H1 (cell line): ENCODE measurements around the gene LTBR. TPM values are rescaled to one million over a fixed set of nuclear protein-coding genes. Genes with fewer than 3 reads are reported as not detected.

Experiments used
- ASH2L ChIP-seq: fragments of 200-600, 300-600 bp; sonication (generic); IDR thresholded peaks from one replicate; pipeline ENCODE4 v1.7.1; 2017; ENCODE audit warnings: low read length
- KDM1A ChIP-seq: fragments of 200-600, 300-600 bp; sonication (generic); IDR thresholded peaks from 2 replicates; pipeline ENCODE4 v1.7.1; 2016; ENCODE audit warnings: mild to moderate bottlenecking, low read length, borderline replicate concordance
- RAD21 ChIP-seq, 2 experiments: IDR thresholded peaks in 1 of 2; conservative IDR thresholded peaks in 1 of 2; 2 replicates each; pipeline ENCODE4 v1.6.1; 2011; ENCODE audit warnings: low read depth in 2 of 2, low read length in 2 of 2, improper control_type of control experiment in 1 of 2, inconsistent platforms in 1 of 2, mild to moderate bottlenecking in 1 of 2, moderate library complexity in 1 of 2
- SRF ChIP-seq: IDR thresholded peaks from 2 replicates; pipeline ENCODE4 v1.6.1; 2011; ENCODE audit warnings: mild to moderate bottlenecking, low read depth, low read length, moderate library complexity
- TEAD4 ChIP-seq: IDR thresholded peaks from 2 replicates; pipeline ENCODE4 v1.6.1; 2012; ENCODE audit warnings: low read depth, low read length, inconsistent platforms, mixed read lengths
- polyA plus RNA-seq, 7 experiments: library from polyadenylated mRNA; depleted of rRNA in 3 of 7; stranded (reverse) in 5 of 7; unstranded in 2 of 7; fragments of >200 nt in 5 of 7; fragments of 200-250 nt in 2 of 7; gene quantifications; 1 replicate in 5 of 7; 2 replicates in 1 of 7; 4 replicates in 1 of 7; pipeline versions ENCODE4 v1.2.1 to v1.2.3, GENCODE V29; 2011 to 2013; ENCODE audit warnings: missing spikeins in 2 of 7, mixed read lengths in 2 of 7
- total RNA-seq: library from RNA; stranded (reverse); fragmentation: NEBNext Ultra II Directional; extraction: Animal tissue kit (Norgen Biotek cat#: 25700); gene quantifications from 2 replicates; pipeline ENCODE4 v1.2.1, GENCODE V29; 2021

The LTBR gene
- total and polyA plus RNA-seq, 2 of the 8 experiments (the other 6 are each of a cell fraction or from before 2014, with no cell fraction given): 5.1 to 6.3 TPM

DNA sequence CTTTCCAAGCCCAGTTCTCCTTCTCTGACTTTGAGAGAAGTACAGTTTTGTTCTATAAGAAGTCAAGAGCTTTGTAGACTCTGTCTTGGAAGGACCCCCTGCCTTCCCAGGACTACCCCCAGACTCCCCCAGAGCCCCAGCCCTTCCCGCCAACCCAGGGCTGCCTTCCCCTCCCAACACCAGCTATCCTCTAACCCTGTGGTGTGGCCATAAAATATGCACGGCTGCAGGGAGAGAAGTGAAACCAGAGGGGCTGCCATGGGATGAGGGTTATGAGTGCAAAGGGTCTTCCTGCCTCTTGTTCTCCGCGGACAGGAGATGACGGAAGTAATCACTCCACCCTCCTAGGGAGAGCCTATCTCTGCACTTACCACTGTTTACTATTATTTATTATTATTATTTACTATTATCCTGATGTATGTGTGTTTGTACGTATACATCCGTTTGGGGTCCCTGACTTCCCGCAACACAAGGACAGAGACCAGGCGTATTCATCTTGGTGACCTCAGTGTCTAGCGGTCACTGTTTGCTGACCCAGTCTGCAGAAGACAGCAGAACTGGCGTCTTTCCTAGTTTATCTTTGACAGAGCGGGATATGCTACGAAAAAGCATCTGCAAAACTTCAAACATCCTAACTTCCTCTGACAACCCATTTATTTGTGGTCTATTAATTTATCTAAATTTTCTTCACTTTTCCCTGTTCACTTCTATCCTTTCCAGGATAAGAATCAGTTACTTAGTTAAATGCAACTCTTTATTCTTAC lies 5.1 kb upstream of the LTBR start (continued):
- no peak for TF ChIP-seq RAD21 (IDR thresholded peaks at IDR 0.05 in 1 of 2, conservative IDR thresholded peaks at IDR 0.05 in 1 of 2; ENCODE audit: low read depth in 2 of 2, low read length in 2 of 2)
- no peak for TF ChIP-seq KDM1A
- TF ChIP-seq TEAD4: no peak
- TF ChIP-seq SRF: no peak
- TF ChIP-seq ASH2L: no peak
